Measurements from ENCODE around the gene HSF4. TPM values are rescaled to one million over a fixed set of nuclear protein-coding genes. Genes with fewer than 3 reads are reported as not detected.

The HSF4 gene
- total RNA-seq, 1 experiment from 2014 or later, result 38.6 TPM

GRCh38 chr16:67196881-67197280 is 32.3 kb downstream of the HSF4 start:
- POLR2A ChIA-PET, result no interaction called here
- no TSS peak for BruUV-seq (replicated peaks)
- intact Hi-C loops (cut with micrococcal nuclease; ENCODE audit: unreplicated experiment), result no loop called here

GRCh38 chr16:67197704-67198103 is 33.2 kb downstream of the HSF4 start:
- Histone ChIP-seq H3K27ac (ENCODE audit: low read length) (peak overlapping the region; percentile 23; the same call in 1 of the 2 replicates), H3K4me1 (ENCODE audit: control insufficient read depth, insufficient read depth, low read length) (peaks cover 19% of the 10 kb centered on the region), H3K4me3 (ENCODE audit: low read depth in 2 of 2, low read length in 2 of 2) (no peak overlapping the region), H3K9me3 (ENCODE audit: control insufficient read depth, insufficient read depth, low read depth, low read length) (no peaks in the 10 kb centered on the region), H3K27me3 (ENCODE audit: control insufficient read depth, insufficient read depth, low read length) (no peaks in the 10 kb centered on the region), H3K36me3 (ENCODE audit: control insufficient read depth, insufficient read depth, low read length) (peaks cover 10% of the 10 kb centered on the region)
- no peak for ATAC-seq
- POLR2A ChIA-PET, result interaction anchor here (1.0 kb wide), 1 partner anchor 11 kb away, joined by 4 read pairs; no protein-coding TSS in a partner anchor
- no TSS peak for BruUV-seq (replicated peaks)
- no peak for DNase-seq (ENCODE audit: low read depth, low spot score)
- in situ Hi-C loops (cut with HindIII; ENCODE audit: low pct_unique_long_range_greater_than_20kb, low sequenced_read_pairs) (no loop called here), intact Hi-C loops (cut with micrococcal nuclease; ENCODE audit: unreplicated experiment) (no loop called here)
- CTCF ChIA-PET, result interaction anchor here (0.6 to 1.1 kb wide), 2 partner anchors 29 to 189 kb away, joined by 4 to 5 read pairs; partner anchors contain the start of gene TMEM208
- no peak for TF ChIP-seq REST (IDR thresholded peaks at IDR 0.05; ENCODE audit: insufficient read depth in 1 of 2, low read depth in 2 of 2, low read length in 1 of 2)
- TF ChIP-seq TCF7L2 (IDR thresholded peaks at IDR 0.05; ENCODE audit: low read depth, low read length), result 0 out of 2 replicates have a peak, but pooled peaks have one; percentile 27

More at GRCh38 chr16:67196881-67197280, 32.3 kb downstream of the HSF4 start:
- no peaks in the 10 kb centered on the region for H3K9me3 ChIP-seq (ENCODE audit: control insufficient read depth, insufficient read depth, low read depth, low read length)
- CTCF ChIA-PET, result no interaction called here
- H3K27ac ChIP-seq (ENCODE audit: low read length), result no peak overlapping the region
- TF ChIP-seq SIN3A (IDR thresholded peaks at IDR 0.05; ENCODE audit: borderline replicate concordance, insufficient read depth, low read depth, low read length) (no peak), TCF7L2 (IDR thresholded peaks at IDR 0.05; ENCODE audit: low read depth, low read length) (no peak), REST (IDR thresholded peaks at IDR 0.05; ENCODE audit: insufficient read depth in 1 of 2, low read depth in 2 of 2, low read length in 1 of 2) (no peak), POLR2AphosphoS5 (IDR thresholded peaks at IDR 0.05; ENCODE audit: low read depth, low read length) (no peak), CTCF (IDR thresholded peaks at IDR 0.05) (no peak)
- H3K4me1 ChIP-seq (ENCODE audit: control insufficient read depth, insufficient read depth, low read length), result peaks cover 19% of the 10 kb centered on the region
- DNase-seq (ENCODE audit: low read depth, low spot score) (no peak), ATAC-seq (no peak)
- peaks cover 17% of the 10 kb centered on the region for H3K36me3 ChIP-seq (ENCODE audit: control insufficient read depth, insufficient read depth, low read length)
- in situ Hi-C loops (cut with HindIII; ENCODE audit: low pct_unique_long_range_greater_than_20kb, low sequenced_read_pairs), result no loop called here
- H3K4me3 ChIP-seq (ENCODE audit: low read depth in 2 of 2, low read length in 2 of 2), result no peak overlapping the region
- H3K27me3 ChIP-seq (ENCODE audit: control insufficient read depth, insufficient read depth, low read length), result no peaks in the 10 kb centered on the region

Data from Panc1 (cell line).